HG02798 (cell line): ENCODE measurements around the gene TERB1.

Experiments
- ATAC-seq: cut with Tn5 transposase; IDR thresholded peaks from one replicate; pipeline ENCODE4 v1.9.1; 2021; ENCODE audit warnings: mild to moderate bottlenecking; ENCODE audit not compliant: unreplicated experiment, poor library complexity

TERB1 gene, protein sequence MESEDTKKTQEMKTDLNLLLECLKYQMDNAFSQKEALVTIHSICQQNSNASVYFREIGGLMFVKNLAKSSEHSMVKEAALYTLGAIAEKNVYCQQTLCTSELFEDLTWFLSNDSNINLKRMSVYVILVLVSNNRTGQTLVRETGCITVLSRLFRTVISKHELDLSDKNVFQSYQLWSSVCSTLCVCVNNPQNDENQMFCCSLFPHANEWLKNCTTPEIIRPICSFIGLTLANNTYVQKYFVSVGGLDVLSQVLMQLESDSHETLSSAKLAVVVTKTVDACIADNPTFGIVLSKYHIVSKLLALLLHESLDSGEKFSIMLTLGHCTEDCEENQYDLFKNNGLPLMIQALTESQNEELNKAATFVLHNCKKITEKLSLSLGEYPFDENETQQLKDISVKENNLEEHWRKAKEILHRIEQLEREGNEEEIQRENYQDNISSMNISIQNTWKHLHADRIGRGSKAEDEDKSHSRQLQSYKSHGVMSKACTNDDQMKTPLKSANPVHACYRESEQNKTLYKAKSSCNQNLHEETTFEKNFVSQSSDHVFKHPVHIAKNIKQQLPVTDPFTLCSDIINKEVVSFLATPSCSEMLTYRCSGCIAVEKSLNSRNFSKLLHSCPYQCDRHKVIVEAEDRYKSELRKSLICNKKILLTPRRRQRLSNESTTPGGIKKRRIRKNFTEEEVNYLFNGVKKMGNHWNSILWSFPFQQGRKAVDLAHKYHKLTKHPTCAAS

DNA sequence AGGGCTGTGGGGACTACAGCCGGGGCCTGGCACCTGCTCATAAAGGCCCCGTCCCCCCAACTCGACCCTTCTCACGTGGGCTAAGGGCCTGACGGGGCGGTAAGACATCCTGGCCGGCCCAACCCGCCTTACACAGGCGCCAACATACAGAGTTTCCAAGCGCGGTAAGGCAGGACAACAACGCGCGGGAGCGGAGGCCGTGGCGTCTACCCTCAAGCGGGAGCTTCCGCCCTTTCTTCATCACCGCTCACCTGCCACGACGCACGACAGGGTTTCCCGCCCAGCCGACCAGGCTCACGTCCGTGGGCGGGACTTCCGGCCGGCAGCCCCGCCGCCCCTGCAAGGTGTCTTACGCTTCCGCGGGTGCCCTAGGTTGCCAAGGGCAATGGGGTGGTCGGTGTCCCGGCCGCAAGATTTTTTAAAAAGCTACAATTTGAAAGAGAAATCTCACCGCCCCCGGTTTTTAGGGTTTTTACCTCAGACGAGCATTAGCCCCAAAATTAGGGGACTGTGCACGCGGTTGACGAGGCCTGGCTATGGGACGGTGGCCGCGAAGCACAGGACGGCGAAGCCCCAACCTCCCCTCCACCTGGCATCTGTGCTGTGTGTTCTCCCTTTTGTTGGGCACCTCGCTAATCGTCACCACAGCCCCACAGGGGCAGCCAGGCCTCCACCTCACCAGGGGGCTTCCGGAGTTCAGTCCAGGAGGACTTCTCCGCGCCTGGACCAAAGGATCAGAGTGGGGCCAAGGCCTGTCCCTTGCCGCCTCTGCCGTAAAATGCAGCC is at the start of gene TERB1:
Gene TERB1 (minus strand): TSS at position 265 of the 786 bp plus-strand sequence. CDS start 4,786 bp downstream, outside the sequence.
- no peak for ATAC-seq

DNA sequence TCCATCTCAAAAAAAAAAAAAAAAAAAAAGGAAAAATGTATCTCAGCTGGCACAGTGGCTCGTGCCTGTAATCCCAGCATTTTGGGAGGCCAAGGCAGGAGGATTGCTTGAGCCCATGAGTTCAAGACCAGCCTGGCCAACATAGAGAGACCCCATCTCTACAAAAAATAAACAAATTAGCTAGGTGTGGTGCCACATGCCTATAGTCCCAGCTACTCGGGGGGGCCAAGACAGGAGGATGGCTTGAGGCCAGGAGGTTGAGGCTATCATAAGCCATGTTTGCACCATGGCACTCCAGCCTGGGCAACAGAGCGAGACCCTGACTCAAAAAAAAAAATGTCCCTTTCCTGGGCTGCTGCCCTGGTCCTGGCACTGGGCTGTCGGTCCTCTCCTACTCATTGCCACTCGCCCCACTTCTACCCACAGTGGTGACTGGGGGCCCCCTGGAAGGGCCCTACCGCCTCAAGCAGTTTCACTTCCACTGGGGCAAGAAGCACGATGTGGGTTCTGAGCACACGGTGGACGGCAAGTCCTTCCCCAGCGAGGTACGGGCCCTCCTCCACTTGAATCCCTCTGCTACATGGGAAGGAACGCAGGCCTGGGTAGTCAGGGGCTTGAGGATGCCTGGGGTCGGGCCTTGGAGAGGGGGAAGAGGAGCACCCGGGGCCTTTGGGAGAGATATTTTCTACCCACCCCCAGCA is 48.9 kb upstream of the TERB1 start:
- ATAC-seq = no peak

DNA sequence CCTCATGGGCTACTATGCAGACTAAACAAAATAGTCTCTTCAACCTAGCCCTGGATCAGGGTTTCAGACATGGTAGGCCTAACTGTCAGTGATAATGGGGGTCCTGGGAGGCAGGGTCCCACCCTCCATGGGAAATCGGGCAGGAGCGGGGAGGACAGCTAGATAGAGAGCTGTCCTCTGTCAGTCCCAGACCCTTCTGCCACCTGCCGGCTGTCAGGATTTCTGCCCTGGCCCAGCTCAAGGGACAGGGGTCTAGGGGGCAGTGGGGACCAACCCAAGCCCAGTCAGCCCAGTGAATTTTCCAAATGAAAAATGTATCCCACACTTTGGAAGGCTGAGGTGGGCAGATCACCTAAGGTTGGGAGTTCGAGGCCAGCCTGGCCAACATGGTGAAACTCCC is 48.2 kb upstream of the TERB1 start:
- ATAC-seq = no peak

DNA sequence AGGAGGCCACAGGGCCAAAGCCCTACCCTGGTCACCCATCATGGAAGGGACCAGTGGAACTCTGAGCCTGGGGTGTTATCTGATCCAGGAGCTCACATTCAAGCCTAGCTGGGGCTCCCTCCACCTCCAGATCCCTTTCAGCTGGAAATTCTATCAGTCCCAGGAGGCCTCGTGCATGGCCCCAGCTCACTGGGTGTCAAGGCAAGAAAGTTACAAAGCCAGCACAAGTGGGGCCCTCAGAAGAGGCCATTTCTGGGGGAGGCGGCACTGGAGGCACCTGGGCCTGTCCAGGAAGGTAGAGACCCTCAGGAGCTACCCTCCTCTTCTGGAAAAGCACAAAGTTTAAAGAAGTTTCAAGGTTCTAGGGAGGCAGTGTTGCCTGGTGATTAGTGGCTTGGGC is 47.6 kb upstream of the TERB1 start:
- ATAC-seq = no peak

DNA sequence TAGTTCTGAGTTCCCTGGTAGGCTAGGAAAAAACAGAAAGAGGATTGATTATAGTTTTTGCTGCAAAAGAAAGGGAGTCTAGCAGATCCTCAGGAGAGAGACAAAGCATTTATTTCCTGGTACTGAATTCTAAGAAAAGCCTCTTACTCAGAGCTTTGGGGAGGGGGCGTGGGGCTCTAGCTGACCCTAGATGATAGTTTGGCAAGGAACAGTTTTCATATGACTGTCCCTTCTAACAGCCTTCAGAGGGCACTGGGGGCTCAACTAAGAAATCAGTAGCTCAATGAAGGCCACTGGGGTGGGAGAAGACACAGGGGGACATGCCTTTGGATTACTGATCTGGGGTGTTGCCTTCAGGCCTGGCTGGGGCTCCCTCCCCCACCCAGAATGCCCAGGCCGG is 46.8 kb upstream of the TERB1 start:
- no peak for ATAC-seq

DNA sequence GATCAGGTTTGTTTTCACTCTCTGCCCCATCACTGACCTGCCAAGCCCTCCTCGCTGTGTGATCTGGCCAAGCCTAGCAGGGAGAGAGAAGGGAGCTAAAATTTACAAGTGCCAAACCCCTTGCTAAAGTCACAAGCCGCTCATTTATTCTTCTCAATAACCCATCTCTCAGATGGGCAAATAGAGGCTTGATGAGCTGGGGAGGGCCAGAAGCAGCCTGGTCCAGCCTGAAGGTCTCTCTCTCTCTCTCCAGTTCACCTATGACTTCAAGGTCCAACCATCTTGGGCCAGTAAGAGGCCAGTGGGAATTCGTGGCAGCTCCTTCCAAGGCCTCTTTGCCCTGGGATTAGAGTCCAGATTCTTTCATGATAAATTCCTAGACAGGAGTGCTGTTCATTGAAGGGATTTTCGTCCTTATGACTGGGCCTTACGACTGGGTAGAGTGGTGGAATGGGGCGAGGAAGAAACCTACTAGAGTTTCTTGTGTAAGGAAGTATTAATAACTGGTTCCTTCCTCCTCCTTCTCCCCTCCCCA is 46.2 kb upstream of the TERB1 start:
- ATAC-seq = no peak

DNA sequence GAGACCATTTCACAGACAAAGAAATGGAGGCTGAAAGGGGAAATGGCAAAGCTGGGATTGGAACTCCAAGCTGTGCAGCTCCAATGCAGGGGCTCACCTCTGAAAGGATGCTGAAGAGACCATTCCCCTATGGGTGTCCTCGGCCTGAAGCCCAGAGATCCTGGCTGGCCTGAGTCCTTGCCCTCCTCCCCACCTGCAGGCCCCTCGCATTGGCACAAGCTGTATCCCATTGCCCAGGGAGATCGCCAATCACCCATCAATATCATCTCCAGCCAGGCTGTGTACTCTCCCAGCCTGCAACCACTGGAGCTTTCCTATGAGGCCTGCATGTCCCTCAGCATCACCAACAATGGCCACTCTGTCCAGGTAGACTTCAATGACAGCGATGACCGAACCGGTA is 45.4 kb upstream of the TERB1 start:
- no peak for ATAC-seq

DNA sequence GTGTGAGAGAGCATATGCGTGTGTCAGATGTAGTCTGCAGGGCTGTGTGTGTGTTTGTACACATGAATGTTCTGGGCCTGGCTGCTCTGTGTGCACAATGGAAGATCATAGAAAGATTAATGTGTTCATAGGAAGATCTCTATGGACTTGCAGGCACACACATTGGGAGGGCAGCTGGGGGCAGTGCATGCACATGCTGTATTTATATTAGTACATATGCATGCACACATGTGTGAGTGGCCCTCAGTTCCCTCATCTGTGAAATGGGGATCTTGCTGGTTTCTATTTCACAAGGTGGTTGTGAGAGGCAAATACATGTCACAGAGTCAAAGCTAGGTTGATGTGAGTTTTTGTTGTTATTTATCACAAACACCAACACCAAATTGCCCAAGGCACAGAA is 44.9 kb upstream of the TERB1 start:
- ATAC-seq = no peak

DNA sequence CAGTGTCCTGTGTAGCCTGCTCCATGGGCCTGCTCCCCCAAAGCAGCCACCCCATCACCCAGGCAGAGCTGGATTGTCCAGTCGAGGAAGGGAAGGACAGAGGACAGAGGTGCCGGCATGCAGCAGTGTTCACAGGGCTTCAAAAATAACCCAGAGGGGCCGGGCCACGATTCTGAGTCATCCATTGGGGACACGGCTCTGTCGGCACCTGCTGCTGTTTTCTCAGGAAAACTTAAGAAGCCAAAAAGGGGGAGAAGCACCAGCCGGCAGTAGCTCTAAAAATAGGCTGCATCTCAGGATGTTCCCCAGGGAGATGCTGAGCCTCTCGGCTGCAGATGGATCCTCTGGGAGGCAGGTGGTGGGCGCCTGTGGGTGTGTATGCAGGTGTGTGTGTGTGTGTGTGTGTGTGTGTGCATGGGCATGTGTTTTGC is 44.4 kb upstream of the TERB1 start:
- ATAC-seq = no peak

DNA sequence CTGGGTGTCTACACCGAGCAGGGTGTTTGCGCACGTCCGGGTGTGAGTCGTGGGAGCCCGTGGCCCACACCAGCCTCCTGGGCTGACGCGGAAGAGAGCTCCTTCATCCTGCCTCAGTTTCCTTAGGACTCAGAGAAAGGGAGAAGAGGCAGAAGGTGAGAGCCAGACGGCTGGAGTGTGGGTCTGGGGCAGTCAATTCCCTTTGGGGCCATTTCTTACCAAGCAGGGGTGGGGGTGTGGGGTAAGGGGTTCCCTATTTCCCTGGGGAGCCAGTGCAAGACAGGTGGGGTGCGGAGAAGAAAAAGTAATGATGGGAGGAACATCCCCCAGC is 43.7 kb upstream of the TERB1 start:
- ATAC-seq = no peak

DNA sequence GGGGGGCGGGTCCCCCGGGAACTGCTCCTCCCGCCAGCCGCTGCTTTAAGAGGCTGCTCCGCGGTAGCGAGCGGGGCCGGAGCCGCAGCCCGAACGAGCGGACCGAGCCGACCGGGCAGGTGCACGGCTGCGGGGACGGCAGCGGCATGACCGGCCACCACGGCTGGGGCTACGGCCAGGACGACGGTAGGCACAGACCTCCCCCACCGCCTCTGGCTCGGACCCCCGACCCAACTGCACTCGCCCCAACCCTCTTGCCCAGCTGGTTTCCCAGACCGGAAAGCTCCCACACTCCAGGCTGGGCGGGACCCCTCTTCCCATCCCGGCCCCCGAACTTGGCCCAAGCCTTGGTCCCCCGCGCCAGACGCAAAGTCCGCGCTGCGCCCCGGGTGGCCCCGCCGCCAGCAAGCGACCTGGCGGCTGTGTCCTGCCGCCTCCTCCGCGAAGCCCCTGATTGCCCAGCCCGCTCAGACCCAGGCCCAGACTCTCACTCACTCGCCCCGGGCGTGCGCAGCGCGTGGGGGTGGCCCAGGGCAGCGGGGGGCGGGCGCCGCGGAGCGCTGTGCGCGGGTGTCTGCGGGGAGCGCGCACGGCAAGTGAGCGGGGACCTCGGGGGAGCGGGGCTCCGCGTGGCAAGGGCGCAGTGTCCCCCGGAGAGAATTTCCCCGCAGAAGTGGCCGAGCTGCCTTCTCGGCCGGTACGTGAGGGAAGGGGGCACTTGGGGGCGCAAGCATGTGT is 43.1 kb upstream of the TERB1 start, which contains the start of gene CA7:
Gene CA7 (plus strand): TSS at position 73 of the 738 bp plus-strand sequence. CDS start 74 bp downstream, at position 147.
- ATAC-seq = no peak

DNA sequence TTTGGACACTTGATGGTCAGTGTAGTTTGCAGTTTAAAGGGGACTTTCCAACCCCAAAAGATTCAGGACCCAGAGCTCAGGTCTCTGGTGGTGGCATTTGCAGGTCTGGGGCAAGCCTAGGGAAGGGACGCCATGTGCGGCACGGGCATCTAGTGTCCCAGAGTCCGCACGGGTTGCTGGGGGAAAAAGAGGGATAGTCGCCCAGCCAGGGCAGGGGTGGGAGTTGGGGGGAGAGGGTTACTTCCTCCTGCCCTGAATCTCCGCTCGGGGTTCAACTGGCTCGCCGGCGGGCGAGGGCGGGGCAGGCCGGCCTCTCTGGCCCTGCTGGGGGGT is 42.6 kb upstream of the TERB1 start:
- ATAC-seq = no peak

DNA sequence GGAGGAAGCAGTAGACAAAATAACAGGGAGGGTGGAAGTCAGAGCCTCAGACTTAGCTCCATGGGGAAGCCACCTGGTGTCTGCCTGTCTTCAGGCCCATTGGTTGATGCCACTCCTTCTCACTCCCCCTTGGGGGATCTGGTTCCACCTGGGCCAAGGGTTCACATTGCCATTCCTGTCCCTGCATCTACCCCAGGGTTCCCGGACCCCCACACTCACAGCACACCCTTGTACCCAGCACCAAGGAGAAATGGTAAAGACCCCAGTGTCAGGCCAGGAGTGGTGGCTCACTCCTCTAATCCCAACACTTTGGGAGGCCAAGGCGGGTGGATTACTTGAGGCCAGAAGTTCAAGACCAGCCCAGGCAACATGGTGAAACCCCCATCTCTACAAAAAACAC is 41.8 kb upstream of the TERB1 start:
- ATAC-seq = no peak

DNA sequence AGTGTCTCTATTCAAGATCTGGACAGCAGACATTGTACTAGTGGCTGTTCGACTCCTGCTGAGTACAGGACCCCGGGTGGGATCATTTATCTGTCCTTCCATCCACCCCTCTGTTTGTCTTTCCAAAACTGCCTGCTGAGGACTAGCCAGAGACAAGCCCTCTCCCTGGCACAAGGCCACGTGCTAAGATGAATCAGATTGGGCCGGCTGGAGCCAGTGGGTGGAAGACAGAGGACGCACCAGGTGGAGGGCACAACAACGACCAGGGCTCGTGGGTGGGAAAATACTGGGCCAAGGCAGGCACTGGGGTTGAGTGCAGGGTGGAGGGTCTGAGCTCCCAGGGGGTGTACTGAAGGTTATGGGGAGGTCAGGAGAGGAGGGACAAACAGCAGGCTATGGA is 41.4 kb upstream of the TERB1 start:
- no peak for ATAC-seq

DNA sequence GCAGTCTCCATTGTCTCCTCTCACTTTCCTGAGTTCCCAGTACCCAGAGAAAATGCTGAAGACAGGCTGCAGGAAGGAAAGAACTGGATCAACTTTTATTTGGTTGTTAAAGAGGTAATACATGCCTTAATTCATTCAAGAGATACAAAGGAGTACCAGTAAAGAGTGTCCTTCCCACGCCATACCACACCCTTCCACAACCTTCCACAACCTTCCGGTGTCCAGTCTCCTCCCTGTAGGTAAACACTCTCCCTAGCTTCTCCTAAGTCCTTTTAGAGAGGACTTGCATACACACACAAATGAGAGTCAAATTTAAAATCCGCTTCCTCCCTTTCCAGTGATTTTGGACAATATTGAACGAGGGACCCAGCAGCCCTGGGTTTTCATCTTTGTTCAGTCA is 40.0 kb upstream of the TERB1 start:
- no peak for ATAC-seq

DNA sequence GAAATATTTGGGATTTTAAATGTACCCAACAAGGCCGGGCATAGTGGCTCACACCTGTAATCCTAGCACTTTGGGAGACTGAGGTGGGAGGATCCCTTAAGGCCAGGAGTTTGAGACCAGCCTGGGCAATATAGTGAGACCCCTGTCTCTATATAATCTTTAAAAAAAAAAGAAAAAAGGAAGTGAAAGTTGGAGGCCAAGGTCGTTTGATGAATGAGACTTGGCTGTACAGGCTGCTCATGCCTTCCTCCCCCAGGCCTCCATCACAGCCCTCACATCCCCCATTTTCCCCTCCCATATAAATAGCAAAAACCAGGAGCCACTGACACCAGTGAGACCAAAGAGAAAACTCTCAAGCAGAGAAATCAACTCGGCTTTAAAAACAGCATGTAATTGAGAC is 39.5 kb upstream of the TERB1 start:
- ATAC-seq = no peak

DNA sequence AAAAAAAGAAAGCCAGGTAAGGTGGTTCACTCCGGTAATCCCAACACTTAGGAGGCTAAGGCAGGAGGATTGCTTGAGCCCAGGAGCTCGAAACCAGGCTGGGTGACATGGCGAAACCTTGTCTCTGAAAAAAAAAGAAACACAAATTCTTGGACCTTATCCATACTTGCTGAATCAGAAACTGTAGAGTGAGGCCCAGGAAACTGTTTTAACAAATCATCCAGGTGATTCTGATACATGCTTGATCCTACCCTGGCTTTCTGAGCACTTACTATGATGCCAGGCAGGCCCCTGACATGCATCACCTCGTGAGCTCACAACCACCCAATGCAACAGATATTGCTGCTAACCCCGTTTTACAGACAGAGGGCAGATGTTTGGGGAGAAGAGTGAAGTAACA is 33.4 kb upstream of the TERB1 start:
- ATAC-seq = no peak

DNA sequence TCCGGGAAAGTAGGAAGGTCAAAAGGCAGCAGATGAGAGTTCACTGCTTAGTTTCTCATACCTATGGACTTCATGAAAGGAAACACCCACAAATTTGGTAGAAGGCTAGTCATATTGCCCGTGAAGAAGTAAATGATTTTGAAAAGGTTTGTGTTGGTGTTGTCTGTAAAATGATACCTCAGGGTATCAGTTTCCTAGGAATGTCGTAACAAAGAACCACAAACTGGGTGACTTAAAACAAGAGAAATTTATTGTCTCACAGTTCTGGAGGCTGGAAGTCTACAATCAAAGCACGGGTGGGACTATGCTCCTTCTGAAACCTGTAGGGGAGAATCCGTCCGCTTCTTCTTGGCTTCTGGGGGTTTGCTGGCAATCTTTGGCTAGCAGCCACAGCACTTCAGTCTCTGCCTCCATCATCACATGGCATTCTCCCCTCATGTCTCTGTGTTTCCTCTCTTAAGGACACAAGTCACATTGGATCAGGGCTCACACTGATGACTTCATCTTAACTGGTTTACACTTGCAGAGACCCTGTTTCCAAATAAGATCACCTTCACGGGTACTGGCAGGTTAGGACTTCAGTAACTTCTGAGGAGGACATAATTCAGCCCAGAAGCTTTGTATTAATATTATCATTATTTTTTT is 31.4 kb upstream of the TERB1 start:
- no peak for ATAC-seq

DNA sequence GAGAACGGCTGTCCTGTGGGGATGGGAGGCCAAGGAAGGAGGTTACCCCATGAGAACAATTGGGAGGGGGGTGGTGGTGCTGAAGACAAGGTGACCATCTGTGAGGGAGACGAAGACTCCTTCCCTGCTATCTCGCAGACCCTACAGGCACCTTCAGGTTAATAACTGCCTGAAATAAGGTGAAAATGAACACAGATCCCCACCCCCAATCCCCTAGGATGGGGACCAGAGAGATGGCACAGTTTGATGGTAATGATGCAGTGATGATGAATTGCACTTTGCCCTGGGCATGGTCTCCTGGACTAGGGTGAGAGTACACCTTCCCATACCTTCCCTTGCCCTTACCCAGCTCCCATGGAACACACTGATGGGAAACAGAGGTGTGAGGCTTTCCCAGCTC is 30.8 kb upstream of the TERB1 start:
- ATAC-seq = no peak
